DND-41 (cell line): Measurements from ENCODE around the gene AMER2.

Experiments used
- ATAC-seq: fragments of 200-7000 bp; cut with Tn5 transposase; 3 replicates; pipeline ENCODE4 v1.9.1; 2021; ENCODE audit warnings: low read depth; ENCODE audit not compliant: insufficient read depth
- DNase-seq: peaks from one replicate; pipeline ENCODE4 v3.0.0-alpha.2; 2020
- H2AFZ ChIP-seq: 2 replicates; pipeline ENCODE4 v1.6.0; 2012; ENCODE audit warnings: low read depth, low read length
- H3K27ac ChIP-seq: 2 replicates; pipeline ENCODE4 v1.5.1; 2012; ENCODE audit warnings: low read length, inconsistent platforms
- H3K27me3 ChIP-seq: fragments of 200-600 bp; sonication (generic); 2 replicates; pipeline ENCODE4 v1.6.0; 2012; ENCODE audit warnings: low read length, mild to moderate bottlenecking, inconsistent platforms; ENCODE audit not compliant: insufficient read depth, poor library complexity
- H3K36me3 ChIP-seq: 2 replicates; pipeline ENCODE4 v1.5.1; 2012; ENCODE audit warnings: low read length, inconsistent platforms; ENCODE audit not compliant: insufficient read depth
- H3K4me1 ChIP-seq: 2 replicates; pipeline ENCODE4 v1.5.1; 2012; ENCODE audit warnings: mild to moderate bottlenecking, low read length; ENCODE audit not compliant: insufficient read depth
- H3K4me2 ChIP-seq: 2 replicates; pipeline ENCODE4 v1.6.0; 2012; ENCODE audit warnings: mild to moderate bottlenecking, moderate library complexity, low read length, inconsistent platforms; ENCODE audit not compliant: insufficient read depth
- H3K4me3 ChIP-seq, 2 experiments: fragments of 200-600 bp in 1 of 2; shearing (Covaris generic) in 1 of 2; 2 replicates each; pipeline ENCODE4 v1.5.1; 2012 to 2016; ENCODE audit warnings: inconsistent platforms in 2 of 2, low read length in 2 of 2, mild to moderate bottlenecking in 2 of 2, low read depth in 1 of 2, moderate library complexity in 1 of 2
- H3K79me2 ChIP-seq: 2 replicates; pipeline ENCODE4 v1.6.0; 2012; ENCODE audit warnings: low read length, inconsistent platforms; ENCODE audit not compliant: insufficient read depth
- H3K9ac ChIP-seq: 2 replicates; pipeline ENCODE4 v1.6.0; 2012; ENCODE audit warnings: low read depth, mild to moderate bottlenecking, inconsistent platforms, low read length, moderate library complexity
- H3K9me3 ChIP-seq: 2 replicates; pipeline ENCODE4 v1.5.1; 2012; ENCODE audit warnings: low read length, moderate library complexity, mild to moderate bottlenecking, inconsistent platforms; ENCODE audit not compliant: insufficient read depth, severe bottlenecking
- H4K20me1 ChIP-seq: 2 replicates; pipeline ENCODE4 v1.6.0; 2012; ENCODE audit warnings: low read length; ENCODE audit not compliant: insufficient read depth
- EZH2 ChIP-seq: IDR thresholded peaks from 3 replicates; pipeline ENCODE4 v1.6.1; 2012; ENCODE audit warnings: borderline replicate concordance, low read depth, mild to moderate bottlenecking, moderate library complexity, low read length, inconsistent platforms; ENCODE audit not compliant: severe bottlenecking
- TF ChIP-seq, protein P1 (sequence below): IDR thresholded peaks from 2 replicates; pipeline ENCODE4 v1.5.1; 2012; ENCODE audit warnings: borderline replicate concordance, low read length, moderate library complexity, mild to moderate bottlenecking; ENCODE audit not compliant: poor library complexity, severe bottlenecking; ENCODE audit errors: extremely low read depth

AMER2 gene

DNA sequence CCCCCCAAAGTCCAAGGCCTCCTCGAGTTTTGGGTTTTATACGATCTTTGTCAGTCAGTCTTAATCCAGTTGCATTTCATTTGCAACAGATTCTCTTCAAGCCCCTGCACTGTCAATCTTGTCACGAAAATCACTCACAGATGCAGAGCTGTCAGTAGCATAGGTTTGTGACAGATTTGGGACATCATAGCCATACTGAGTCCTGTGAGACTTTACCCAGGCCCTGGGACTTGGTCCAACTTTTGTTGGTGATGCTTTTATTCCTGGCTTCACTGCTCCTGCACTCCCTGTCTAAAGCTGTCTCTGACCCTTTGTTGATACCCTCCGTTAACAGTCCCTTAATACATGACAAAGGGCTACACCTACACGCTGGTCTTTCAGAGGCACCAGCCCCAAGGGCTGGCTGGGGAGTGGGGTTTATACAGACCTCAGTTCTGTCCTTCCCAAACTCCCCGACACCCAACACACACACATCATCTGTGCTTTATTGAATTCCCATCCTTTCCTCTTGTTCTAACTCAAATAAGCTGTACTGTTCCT is 40.1 kb downstream of the AMER2 start:
- H2AFZ ChIP-seq, result no peak overlapping the region
- no peaks in the 10 kb centered on the region for H3K9me3 ChIP-seq
- H3K4me1 ChIP-seq, result no peaks in the 10 kb centered on the region
- no peak for DNase-seq
- no peak overlapping the region for H3K27ac ChIP-seq
- no peaks in the 10 kb centered on the region for H4K20me1 ChIP-seq
- H3K27me3 ChIP-seq, result peaks cover 9% of the 10 kb centered on the region
- no peaks in the 10 kb centered on the region for H3K79me2 ChIP-seq
- ATAC-seq, result no peak
- no peak overlapping the region for H3K9ac ChIP-seq
- H3K4me2 ChIP-seq, result no peak overlapping the region
- H3K4me3 ChIP-seq, result no peak overlapping the region
- no peak for TF ChIP-seq EZH2
- no peaks in the 10 kb centered on the region for H3K36me3 ChIP-seq

DNA sequence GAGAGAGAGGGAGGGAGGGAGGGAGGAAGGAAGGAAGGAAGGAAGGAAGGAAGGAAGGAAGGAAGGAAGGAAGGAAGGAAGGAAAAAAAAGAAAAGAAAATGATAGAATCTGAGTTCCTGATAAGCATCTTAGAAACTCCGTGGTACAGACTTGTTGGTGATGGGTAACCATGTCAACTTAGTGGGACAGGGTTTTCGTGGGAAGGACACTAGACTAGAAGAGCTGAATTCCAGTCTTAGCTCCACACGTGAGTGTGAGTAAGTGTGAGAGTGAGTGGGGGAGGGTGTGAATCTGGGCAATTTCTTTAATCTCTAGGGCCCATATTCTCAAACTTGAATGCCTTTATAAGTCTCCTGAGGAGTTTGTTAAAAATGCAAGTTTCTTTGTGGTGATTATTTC is 41.1 kb downstream of the AMER2 start:
- H3K9ac ChIP-seq, result no peak overlapping the region
- H3K9me3 ChIP-seq, result no peaks in the 10 kb centered on the region
- TF ChIP-seq, protein P1, sequence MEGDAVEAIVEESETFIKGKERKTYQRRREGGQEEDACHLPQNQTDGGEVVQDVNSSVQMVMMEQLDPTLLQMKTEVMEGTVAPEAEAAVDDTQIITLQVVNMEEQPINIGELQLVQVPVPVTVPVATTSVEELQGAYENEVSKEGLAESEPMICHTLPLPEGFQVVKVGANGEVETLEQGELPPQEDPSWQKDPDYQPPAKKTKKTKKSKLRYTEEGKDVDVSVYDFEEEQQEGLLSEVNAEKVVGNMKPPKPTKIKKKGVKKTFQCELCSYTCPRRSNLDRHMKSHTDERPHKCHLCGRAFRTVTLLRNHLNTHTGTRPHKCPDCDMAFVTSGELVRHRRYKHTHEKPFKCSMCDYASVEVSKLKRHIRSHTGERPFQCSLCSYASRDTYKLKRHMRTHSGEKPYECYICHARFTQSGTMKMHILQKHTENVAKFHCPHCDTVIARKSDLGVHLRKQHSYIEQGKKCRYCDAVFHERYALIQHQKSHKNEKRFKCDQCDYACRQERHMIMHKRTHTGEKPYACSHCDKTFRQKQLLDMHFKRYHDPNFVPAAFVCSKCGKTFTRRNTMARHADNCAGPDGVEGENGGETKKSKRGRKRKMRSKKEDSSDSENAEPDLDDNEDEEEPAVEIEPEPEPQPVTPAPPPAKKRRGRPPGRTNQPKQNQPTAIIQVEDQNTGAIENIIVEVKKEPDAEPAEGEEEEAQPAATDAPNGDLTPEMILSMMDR, result no peak
- TF ChIP-seq EZH2, result no peak
- ATAC-seq (no peak), DNase-seq (no peak)
- H3K4me2 ChIP-seq, result no peak overlapping the region
- peaks cover 5% of the 10 kb centered on the region for H3K27me3 ChIP-seq
- no peaks in the 10 kb centered on the region for H4K20me1 ChIP-seq
- H2AFZ ChIP-seq, result no peak overlapping the region
- no peak overlapping the region for H3K4me3 ChIP-seq
- no peaks in the 10 kb centered on the region for H3K4me1 ChIP-seq
- no peaks in the 10 kb centered on the region for H3K36me3 ChIP-seq
- H3K27ac ChIP-seq, result no peak overlapping the region
- no peaks in the 10 kb centered on the region for H3K79me2 ChIP-seq

DNA sequence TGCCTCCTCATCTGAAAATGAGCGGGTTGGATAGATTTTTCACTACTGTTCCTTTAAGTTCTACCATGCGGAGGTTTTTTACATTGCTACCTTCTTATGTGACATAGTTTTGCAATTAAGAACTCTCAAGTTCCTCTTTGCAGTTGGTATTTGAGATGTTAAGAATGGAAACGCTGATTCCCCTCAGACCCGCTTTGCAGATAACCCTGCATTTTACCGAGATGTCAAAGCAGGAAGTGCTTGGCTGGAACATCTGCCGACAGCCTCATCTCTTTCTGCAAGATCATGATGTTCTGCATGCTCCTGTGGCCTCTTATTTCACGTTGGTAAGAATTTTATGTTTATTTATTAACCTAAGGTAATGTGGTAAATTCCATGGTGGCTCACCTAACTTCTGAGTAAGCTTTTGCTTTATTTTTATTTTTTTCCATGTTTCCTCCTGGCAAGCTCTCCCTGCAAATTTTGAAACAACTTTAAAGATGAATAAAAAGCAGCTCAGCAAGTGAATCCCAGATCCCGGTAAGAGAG is 53.6 kb downstream of the AMER2 start:
- H3K79me2 ChIP-seq, result no peaks in the 10 kb centered on the region
- H3K27me3 ChIP-seq, result peaks cover 16% of the 10 kb centered on the region
- H3K9me3 ChIP-seq, result no peaks in the 10 kb centered on the region
- no peak overlapping the region for H2AFZ ChIP-seq
- H3K9ac ChIP-seq, result no peak overlapping the region
- no peak overlapping the region for H3K4me2 ChIP-seq
- no peaks in the 10 kb centered on the region for H4K20me1 ChIP-seq
- H3K4me3 ChIP-seq, result no peak overlapping the region
- ATAC-seq, result no peak
- TF ChIP-seq, protein P1, result no peak
- no peak for TF ChIP-seq EZH2
- no peak overlapping the region for H3K27ac ChIP-seq
- DNase-seq, result no peak
- H3K36me3 ChIP-seq, result no peaks in the 10 kb centered on the region
- no peaks in the 10 kb centered on the region for H3K4me1 ChIP-seq

DNA sequence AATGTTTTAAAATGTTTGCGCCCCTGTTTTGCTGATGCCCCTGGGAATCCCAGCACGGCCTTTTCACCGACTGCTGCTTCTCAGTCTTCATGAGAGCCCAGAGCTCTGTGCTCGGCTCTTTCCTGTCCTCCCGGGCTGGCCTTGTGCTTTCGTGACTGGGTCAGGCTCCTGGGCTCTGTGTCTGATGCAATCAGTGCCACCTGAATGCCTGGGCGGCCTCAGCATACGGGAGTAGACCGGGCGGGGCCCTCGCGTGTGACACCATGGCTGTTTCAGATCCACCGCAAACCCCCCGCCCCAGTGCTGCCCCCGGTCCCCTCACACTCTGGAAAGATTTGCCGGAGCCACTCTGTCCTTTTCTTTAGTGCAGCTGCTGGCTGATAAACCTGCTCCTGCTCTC is 54.8 kb downstream of the AMER2 start:
- Histone ChIP-seq H3K9me3 (no peaks in the 10 kb centered on the region), H3K4me2 (no peak overlapping the region), H3K4me3 (no peak overlapping the region), H3K4me1 (no peaks in the 10 kb centered on the region), H2AFZ (no peak overlapping the region), H3K9ac (no peak overlapping the region), H3K36me3 (no peaks in the 10 kb centered on the region), H4K20me1 (no peaks in the 10 kb centered on the region), H3K27me3 (peaks cover 20% of the 10 kb centered on the region), H3K79me2 (no peaks in the 10 kb centered on the region), H3K27ac (no peak overlapping the region)
- no peak for TF ChIP-seq EZH2
- DNase-seq (no peak), ATAC-seq (no peak)
